ENCODE measurements around the gene NR6A1.

NR6A1 gene

DNA sequence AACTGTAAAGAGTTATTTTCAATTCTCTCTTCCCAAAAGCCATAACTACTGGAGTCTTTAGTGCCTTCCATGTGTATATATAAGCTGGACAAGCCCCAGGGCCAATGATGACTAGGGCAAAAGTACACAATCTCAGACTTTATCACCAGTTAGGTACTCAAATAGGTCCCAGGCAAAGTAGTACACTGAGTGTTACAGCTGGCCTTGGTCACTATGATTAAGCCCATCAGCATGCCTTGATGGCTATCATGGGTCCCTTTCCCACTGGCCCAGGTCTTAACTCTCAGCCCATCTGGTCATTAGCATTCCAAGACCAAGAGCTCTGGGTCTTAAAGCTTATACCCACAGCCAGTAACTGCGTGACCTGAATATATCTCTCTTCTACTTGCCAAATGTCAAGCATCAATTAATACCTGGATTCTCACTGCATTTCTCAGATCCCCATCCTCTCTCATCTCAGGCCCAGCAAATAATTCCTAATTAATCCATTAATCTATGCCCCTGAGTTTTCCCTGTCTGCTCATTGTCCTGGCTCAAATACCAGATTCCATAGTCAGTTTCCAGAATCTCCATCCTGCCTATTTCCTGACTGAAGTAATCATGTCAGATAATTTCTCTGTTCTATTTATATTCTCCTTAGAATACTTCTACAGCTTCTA lies 62.3 kb downstream of the NR6A1 start:
- no peak for DNase-seq
- in situ Hi-C loops (cut with MboI; ENCODE audit: low pct_unique_long_range_greater_than_20kb, low sequenced_read_pairs) = no loop called here

DNA sequence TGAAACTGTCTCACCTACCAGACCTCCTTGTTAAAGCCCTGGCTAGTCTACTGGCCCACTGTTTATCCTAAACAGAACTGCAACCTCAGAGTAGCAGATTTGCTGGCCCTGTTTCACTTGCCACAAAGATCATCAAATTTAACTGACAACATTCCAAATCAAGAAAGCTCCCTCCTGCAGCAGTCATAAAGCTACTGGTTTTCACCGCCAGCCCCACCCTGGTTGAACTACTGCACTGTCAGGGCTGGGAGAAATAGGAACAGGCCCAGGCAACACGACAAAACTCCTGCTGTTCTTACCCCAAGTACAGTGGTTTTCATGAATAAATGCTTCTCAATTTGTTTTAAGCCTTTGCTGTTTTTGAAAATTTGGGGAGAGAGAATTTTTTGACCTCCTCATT lies 63.0 kb downstream of the NR6A1 start:
- DNase-seq = no peak
- in situ Hi-C loops (cut with MboI; ENCODE audit: low pct_unique_long_range_greater_than_20kb, low sequenced_read_pairs) = no loop called here

DNA sequence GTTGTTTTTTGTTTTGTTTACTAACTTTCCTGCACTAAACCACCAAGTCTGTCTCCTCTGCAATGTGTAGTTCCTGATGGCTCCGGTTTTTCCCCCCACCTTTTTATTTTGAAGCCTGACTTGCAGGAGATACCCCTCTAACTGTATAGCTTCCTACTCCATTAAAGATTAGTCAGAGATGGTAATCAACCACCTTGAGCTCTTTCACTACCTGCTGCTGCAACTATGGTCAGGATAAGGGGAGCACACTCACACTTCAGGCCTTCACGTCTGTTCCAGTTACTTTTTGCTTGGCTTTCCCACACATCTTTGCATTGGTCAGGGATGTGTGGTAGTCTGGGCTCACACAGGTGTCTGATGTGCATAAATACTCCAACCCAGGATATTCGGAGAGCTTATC lies 63.4 kb downstream of the NR6A1 start:
- in situ Hi-C loops (cut with MboI; ENCODE audit: low pct_unique_long_range_greater_than_20kb, low sequenced_read_pairs) = no loop called here
- no peak for DNase-seq

DNA sequence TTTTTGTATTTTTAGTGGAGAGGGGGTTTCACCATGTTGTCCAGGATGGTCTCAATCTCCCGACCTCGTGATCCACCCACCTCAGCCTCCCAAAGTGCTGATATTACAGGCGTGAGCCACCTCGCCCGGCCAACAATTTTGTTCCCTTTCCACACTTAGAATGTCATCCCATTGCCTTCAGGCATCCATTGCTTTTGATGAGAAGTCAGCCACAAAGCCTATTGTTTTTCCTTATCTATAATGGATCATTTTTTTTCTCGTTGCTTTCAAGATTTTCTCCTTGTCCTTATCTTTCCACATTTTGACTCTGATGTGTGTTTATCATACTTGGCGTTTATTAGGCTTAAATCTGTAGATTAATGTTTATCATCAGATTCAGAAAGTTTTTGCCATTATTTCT lies 64.4 kb downstream of the NR6A1 start:
- in situ Hi-C loops (cut with MboI; ENCODE audit: low pct_unique_long_range_greater_than_20kb, low sequenced_read_pairs) = no loop called here
- no peak for DNase-seq

DNA sequence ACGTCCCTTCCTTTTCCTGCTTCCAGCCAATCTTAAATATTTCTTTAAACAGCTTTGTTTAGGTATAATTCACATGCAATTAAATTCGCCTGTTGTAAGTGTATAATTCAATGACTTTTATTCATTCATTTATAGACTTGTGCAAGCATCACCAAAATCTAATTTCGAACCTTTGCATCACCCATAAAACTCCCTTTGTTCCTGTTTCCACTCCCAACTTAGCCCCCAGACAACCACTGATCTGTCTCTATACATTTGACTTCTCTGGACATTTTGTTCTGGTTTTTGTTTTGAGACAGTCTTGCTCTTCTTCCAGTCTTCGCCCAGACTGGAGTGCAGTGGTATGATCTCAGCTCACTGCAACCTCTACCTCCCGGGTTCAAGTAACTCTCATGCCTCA lies 71.5 kb downstream of the NR6A1 start:
- in situ Hi-C loops (cut with MboI; ENCODE audit: low pct_unique_long_range_greater_than_20kb, low sequenced_read_pairs) = no loop called here
- DNase-seq = no peak

DNA sequence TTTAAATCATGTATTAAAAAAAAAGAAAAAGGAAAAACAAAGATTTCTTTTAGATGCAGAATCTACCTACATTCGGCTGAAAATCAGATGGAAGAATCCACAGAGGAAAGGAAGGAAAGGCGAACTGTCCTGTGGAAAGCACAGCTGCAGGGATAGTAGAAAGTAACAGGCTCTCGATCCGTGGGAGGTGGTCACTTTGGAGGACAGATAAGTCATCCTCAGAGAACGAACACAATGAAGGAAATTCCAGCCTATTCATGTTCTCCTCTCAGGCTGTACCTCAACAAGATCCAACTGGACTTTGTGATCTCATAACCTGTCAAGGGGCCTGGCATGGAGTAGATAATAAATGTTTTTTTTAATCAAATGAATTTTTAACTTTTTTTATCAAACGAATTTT lies 72.8 kb downstream of the NR6A1 start:
- in situ Hi-C loops (cut with MboI; ENCODE audit: low pct_unique_long_range_greater_than_20kb, low sequenced_read_pairs) = no loop called here
- DNase-seq = no peak

DNA sequence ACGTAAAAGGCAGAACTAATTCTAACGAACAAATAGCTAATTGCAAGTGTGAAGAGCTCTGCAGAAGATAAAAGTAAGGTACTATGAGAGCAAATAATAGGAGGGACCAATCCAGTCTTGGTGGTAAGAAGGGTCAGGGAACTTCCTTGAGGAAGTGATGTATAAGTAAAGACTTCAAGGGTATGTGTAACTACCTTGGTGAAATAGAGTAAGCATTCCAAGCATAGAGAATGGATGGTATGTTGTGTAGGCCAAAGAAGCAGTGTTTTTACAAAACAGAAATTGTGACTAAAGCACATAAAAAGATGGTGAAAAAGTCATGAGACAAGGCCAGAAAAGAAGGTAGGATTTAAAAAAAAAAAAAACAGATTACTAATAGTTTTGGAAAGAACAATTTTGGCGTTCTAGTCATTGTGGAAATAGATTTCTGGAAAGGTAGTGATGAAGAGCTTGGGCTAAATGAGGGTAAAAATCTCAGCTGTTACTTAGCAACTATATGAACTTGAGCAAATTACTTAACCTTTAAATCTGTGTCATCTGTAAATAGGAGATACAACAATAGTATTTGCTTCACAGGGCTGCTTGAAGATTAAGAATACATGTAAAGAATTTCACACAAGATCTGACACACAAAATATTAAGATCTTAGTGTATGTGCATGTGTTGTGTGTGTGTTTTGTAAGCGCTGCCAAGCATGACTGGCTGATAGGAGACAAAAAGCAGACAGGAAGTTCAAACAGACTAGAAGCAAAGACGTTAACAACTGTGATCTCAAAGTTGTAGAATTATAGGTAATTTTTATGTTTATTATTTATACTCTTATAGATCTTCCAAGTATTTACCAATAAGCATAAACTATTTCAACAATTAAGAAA lies 73.5 kb downstream of the NR6A1 start:
- in situ Hi-C loops (cut with MboI; ENCODE audit: low pct_unique_long_range_greater_than_20kb, low sequenced_read_pairs) = no loop called here
- DNase-seq = no peak

DNA sequence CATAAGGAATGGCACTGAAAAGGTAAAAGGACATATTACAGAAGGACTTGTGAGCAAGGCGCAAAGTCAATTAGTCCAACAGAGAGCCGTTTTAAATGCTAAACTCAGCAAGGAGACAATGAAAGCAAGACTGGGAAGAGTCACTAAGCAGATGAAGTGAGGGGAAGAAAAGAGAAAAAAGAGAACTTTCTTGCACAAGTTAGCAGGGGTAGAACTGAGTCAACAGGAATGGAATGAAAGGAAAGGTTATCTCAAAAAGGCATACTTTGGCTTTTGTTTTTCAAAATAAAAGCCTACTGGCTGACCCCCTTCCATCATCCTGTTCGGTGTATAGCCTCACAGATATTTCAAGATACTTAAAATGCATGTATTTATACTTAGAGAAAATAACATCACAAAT lies 75.0 kb downstream of the NR6A1 start:
- DNase-seq = no peak
- in situ Hi-C loops (cut with MboI; ENCODE audit: low pct_unique_long_range_greater_than_20kb, low sequenced_read_pairs) = no loop called here

DNA sequence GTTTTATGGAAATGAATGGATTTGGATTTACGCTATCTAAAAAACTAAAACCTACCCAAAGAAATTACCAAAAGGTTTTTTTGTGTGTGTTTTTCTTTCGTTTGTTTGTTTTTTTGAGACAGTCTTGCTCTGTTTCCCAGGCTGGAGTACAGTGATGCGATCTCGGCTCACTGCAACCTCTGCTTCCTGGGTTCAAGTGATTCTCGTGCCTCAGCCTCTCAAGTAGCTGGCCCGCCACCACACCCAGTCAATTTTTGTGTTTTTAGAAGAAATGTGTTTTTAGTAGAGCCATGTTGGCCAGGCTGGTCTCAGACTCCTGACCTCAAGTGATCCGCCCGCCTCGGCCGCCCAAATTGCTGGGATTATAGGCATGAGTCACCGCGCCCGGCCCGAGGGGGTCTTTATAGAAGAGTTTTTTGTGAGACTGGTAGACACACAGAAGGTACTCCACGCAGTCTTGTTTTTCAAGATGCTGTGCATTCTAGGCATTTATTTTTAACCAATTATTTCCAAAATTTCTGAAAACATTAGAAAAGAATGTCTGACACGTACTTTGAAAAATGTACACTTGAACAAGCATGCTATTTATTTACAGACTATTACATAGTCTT lies 75.7 kb downstream of the NR6A1 start:
- no peak for DNase-seq
- in situ Hi-C loops (cut with MboI; ENCODE audit: low pct_unique_long_range_greater_than_20kb, low sequenced_read_pairs) = no loop called here

DNA sequence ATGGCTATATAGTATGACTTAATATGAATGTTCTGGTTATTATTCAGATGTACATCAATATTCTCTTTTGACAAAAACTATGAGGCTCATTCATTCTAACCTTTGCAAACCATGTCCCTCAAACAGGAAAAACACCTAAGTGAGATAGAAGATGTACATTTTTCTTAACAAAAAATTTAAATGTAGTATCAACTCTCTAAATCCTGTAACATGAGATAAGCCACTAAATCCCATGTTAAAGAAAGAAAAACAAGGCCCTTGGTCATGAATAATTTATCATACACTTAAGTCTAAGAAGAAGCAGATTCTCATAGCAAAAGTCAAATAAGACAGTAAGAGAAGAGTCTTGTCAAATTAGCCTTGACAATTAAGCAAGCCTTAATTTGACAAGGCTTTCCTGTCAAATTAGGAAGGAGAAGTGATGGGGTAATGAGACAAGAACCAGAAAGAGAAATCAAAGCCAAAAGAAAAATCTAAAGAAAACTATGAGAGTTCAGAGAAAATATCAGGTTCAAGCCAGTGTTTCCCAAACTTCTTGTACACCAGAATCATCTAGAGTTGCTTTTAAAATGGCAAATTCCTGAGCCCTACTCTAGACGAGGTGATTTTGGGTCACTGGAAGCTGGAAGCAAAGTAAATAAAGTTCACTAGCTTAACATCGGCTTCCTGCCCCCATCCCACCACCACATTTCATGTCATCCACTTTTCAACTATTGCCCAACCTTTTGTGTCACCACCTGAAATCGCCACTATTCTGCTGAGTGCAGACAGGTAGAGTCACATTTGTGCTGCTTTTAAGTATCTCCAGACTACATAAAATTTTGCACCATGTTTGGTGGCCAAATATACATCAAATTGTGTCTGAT lies 76.5 kb downstream of the NR6A1 start:
- DNase-seq = no peak
- in situ Hi-C loops (cut with MboI; ENCODE audit: low pct_unique_long_range_greater_than_20kb, low sequenced_read_pairs) = no loop called here

GRCh38 chr9:124693403-124693802 lies 77.7 kb downstream of the NR6A1 start:
- in situ Hi-C loops (cut with MboI; ENCODE audit: low pct_unique_long_range_greater_than_20kb, low sequenced_read_pairs) = no loop called here
- peak; percentile 20 for DNase-seq

GRCh38 chr9:124688238-124688904 lies 82.7 kb downstream of the NR6A1 start:
- DNase-seq = no peak
- in situ Hi-C loops (cut with MboI; ENCODE audit: low pct_unique_long_range_greater_than_20kb, low sequenced_read_pairs) = no loop called here

DNA sequence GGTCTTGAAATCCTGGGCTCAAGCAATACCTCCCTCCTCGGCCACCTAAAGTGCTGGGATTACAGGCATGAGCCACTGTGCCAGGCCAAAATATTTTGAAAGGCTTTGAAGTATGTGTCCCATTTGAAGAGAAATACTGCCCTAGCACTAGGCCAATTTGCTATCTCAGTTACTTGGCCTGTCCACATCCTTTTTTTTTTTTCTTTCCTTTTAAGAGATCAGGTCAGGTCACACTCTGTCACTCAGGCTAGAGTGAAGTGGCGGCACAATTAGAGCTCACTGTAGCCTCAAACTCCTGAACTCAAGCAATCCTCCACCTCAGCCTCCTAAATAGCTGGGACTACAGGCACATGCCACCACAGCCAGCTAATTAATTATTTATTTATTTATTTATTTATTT lies 84.2 kb downstream of the NR6A1 start:
- in situ Hi-C loops (cut with MboI; ENCODE audit: low pct_unique_long_range_greater_than_20kb, low sequenced_read_pairs) = no loop called here
- no peak for DNase-seq

DNA sequence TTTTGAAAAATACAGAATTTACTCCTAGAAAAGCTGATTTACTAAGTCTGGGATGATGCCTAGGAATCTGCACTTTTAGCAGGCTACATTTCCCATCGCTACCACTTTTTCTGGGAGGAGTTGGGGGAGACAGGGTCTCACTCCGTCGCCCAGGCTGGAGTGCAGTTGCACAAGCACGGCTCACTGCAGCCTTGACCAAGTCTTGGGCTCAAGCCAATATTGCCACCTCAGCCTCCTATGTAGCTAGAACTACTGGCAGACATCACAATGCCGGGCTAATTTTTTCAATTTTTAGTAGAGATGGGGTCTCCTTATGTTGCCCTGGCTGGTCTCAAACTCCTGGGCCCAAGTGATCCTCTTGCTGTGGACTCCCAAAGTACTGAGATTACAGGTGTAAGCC lies 85.9 kb downstream of the NR6A1 start:
- in situ Hi-C loops (cut with MboI; ENCODE audit: low pct_unique_long_range_greater_than_20kb, low sequenced_read_pairs) = no loop called here
- DNase-seq = no peak

- no peak for DNase-seq
- in situ Hi-C loops (cut with MboI; ENCODE audit: low pct_unique_long_range_greater_than_20kb, low sequenced_read_pairs) = no loop called here
Observed at GRCh38 chr9:124684169-124684568, 86.9 kb downstream of the NR6A1 start.

DNA sequence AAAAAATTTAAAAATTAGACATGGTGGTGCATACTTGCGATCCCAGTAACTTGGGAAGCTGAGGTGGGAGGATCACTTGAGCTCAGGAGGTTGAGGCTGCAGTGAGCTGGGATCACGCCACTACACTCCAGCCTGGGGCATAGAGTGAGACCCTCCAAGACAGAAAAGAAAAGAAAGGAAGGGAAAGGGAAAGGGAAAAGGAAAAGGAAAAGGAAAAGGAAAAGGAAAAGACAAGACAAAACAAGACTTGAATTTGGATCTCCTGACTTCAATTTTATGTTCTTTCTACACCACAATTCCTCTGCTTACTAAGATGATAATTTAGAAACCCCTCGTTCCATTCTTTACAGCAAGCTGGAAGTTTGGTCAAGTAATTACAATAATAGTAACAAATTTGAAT lies 88.1 kb downstream of the NR6A1 start:
- in situ Hi-C loops (cut with MboI; ENCODE audit: low pct_unique_long_range_greater_than_20kb, low sequenced_read_pairs) = no loop called here
- DNase-seq = no peak

- in situ Hi-C loops (cut with MboI; ENCODE audit: low pct_unique_long_range_greater_than_20kb, low sequenced_read_pairs) = no loop called here
- no peak for DNase-seq
Observed at GRCh38 chr9:124680714-124681390, 90.3 kb downstream of the NR6A1 start.

- DNase-seq = no peak
- in situ Hi-C loops (cut with MboI; ENCODE audit: low pct_unique_long_range_greater_than_20kb, low sequenced_read_pairs) = no loop called here
Observed at GRCh38 chr9:124680049-124680448, 91.1 kb downstream of the NR6A1 start.

DNA sequence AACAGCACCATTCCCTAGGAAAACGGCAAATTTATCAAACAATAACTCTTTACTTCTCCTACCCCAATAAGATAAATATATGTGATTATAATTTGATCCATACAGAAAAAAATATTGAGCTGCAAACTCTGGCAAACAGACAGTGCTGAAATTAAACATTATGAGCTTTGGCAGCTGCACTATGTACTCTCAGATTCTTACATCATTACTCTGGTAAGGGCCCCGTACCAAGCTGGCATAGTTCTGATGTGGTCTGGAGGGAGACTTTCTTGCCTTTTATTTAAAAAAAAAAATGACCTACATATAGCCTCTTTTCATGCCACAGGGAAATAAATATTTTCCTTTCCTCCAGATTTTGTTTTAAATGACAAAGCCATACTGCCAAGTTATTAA lies 95.0 kb downstream of the NR6A1 start:
- no peak for DNase-seq
- in situ Hi-C loops (cut with MboI; ENCODE audit: low pct_unique_long_range_greater_than_20kb, low sequenced_read_pairs) = no loop called here

All from KBM-7 (cell line).